GM19023 (cell line): ENCODE results near the gene SSBP3.

Experiments
- ATAC-seq: cut with Tn5 transposase; IDR thresholded peaks from one replicate; pipeline ENCODE4 v1.9.1; 2021; ENCODE audit warnings: mild to moderate bottlenecking, moderate library complexity; ENCODE audit not compliant: unreplicated experiment

Gene SSBP3

DNA sequence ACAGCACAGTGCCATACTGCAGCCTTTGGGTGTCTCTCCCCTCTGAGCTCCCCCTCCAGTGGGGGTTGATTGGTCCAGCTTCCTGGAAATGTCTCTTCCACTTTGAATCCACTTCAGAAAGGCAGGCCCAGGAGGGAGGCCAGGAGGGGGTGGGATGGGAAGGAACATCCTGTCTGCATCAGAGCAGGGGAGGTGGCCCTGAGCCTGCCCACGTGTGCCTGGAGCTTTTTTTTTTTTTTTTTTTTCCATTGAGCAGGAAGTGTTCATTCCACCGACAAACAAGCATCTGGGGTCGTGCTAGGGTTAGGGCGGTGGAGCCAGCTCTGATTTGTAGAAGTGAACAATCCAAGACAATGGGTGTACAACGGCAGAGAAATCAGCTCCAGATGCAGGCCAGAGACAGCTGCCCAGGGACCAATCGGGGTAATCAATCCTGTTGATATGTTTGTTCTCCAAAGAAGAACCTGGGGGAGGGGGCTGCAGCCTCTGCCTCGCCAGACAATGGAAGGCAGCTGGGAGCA, 93.3 kb downstream of the SSBP3 start:
- ATAC-seq: no peak

GRCh38 chr1:54311506-54311905, 94.7 kb downstream of the SSBP3 start:
- no peak for ATAC-seq

DNA sequence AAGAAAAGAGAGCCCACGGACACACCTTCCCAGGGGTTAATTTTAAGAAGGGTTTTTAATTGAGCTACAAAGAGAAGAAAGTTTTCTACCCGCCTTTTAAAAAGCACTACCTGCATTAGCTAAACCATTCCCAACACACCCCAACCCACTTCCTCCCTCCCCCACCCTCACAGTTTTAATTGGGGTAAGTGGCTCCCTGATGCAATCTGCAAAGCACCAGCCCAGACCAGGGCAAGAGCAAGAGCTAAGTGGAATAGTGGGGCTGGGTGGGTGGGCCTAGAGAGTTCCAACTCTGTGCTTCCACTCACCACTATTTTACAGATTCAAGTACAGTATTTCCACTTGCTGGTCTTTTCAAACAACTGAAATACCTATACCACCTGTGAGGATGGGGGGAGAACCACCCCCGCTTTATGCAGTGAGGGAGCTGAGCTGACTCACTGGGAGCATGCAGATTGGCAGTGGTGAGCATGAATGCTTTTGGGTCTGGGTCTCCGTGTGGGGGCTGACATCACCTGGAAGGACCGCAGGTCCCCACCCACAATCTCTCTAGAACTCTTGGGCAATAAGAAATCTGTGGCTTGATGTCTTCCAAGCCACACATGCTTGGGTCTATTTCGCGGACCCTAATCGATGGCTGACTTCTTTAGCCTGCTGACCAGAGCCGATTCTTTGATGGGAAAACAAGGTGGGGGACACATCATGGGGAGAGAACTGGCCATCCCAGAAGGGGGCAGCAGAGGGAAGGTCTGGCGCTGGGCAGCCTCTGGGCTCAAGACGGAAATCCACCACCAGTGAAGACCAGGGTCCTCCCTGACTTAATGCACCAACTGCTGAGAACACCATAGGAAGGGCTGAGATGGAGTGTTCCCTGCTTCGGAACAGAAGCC, 95.5 kb downstream of the SSBP3 start:
- no peak for ATAC-seq

GRCh38 chr1:54309631-54310366, 96.4 kb downstream of the SSBP3 start:
- no peak for ATAC-seq

DNA sequence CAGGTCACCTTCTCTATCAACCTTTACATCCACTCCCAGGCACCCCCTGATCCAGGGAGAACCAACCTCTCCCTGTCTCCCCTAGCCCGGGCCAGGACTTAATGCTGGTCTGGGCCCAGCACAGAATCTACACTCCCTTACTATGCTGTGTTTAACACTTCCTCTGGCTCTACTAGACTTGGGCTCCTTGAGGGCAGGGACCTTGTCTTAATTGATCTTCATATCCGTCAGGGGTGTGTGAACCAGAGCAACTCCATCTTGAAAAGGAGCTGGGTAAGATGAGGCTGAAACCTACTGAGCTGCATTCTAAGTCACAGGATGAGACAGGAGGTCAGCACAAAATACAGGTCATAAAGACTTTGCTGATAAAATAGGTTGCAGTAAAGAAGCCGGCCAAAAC, 98.9 kb downstream of the SSBP3 start:
- no peak for ATAC-seq

- ATAC-seq: no peak
Measured at GRCh38 chr1:54305906-54306514, 100.2 kb downstream of the SSBP3 start.

GRCh38 chr1:54304518-54304917, 101.7 kb downstream of the SSBP3 start:
- no peak for ATAC-seq

DNA sequence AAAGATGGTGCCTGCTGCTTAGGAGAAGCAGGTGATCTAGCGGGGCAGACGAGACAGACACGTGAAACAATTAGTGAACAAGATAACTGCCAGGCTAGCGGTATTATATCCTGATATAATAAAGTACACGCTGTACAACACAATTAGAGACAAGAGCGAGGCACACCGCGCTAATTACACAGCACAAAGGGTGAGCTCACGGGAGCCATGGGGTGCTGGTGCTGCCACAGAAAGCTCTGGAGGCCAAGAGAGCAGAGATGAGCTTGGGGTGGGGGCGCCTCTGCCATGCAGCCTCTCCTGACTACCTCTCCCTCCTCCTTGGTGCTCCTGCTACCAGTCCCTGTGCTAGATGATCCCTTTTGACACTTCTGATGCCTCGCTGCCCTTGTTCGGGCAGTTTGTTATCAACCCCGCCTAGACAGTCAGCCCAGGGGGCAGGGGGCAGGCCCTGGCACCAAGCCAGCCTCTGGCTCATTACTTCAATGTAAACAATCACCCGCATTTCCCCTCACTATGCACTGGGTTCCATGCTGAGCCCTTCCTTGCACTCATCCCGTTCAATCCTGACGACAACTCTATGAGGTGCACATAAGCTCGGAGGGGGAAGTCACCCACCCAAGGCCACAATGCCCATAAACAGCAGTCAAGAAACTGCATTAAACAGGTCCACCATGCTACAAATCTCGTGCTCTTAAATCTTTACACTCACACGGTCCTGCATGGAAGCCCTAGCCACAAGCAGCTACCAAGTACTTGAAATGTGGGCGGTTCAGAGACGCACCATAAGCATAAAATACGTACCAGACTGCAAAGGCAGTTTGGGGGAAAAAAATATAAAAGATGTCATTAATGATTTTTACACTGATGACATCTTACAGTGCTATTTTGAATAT, 103.0 kb downstream of the SSBP3 start:
- ATAC-seq: no peak

GRCh38 chr1:54302549-54302948, 103.6 kb downstream of the SSBP3 start:
- no peak for ATAC-seq

- ATAC-seq: no peak
Measured at GRCh38 chr1:54301497-54301896, 104.7 kb downstream of the SSBP3 start.

- no peak for ATAC-seq
Measured at GRCh38 chr1:54300401-54300800, 105.8 kb downstream of the SSBP3 start.

DNA sequence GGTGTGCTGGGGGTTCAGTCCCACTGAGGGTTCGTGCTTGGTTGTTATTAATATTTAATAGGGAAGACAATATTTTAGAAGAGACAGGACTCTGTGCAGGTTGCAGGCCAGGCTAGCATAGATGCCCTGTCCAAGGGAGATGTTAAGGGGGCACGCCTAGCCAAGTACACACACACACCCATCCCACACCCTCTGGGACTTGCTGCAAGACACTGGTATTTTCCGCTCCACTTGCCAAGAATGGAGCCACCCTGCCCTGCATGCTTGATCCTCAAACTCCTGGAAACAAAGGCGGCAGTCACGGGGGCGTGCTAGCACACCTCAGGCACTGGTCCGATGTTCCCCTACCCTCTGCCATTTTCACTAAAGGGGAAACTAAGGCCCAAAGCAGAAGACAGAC, 107.2 kb downstream of the SSBP3 start:
- no peak for ATAC-seq

DNA sequence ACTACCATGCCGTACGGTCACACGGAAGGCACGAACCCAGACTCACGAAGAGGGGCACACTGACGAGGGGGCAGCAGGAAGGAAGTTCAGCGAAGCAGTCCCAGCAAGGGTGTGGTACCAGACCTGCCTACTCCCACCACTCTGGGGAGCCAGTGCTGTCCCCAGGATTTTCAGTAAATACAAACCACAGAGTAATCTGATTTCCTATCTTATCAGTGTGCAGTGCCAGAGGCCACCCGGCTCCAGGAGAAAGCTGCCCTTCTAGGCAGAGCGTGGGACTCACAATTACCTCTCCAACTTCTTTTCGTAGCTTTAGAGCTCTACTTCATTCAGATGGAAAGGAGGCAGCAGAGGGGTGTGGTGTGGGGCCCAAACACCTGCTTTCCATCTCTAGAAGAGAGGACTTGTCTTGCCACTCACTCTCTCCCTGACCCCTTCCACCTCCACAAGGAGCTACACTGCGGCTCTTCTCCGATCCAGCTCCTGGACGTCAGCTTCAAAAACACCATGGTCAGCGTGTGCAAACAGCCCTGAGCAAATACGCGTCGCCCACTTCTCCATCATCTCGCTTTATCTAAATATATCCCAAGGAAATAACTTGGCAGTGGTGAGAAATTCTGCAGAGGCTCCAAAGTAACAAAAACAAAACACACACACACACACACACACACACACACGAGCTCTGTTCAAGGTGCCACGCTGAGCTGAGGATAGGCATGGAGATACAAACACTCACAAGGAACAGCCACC, 107.7 kb downstream of the SSBP3 start:
- ATAC-seq: no peak

- no peak for ATAC-seq
Measured at GRCh38 chr1:54297596-54298283, 108.5 kb downstream of the SSBP3 start.

- ATAC-seq: no peak
Measured at GRCh38 chr1:54296666-54297065, 109.5 kb downstream of the SSBP3 start.

- ATAC-seq: no peak
Measured at GRCh38 chr1:54294887-54295286, 111.3 kb downstream of the SSBP3 start.

- no peak for ATAC-seq
Measured at GRCh38 chr1:54292002-54292911, 113.9 kb downstream of the SSBP3 start.
